ENCODE measurements around the gene PTPN22. TPM values are rescaled to one million over a fixed set of nuclear protein-coding genes. Genes with fewer than 3 reads are reported as not detected.

PTPN22 gene
- 17.0 TPM for polyA plus RNA-seq (2013)

GRCh38 chr1:113871597-113872113, at the start of gene PTPN22:
PTPN22 (minus strand) TSS chr1:113871712.
- Histone ChIP-seq H3K27ac (ENCODE audit: insufficient read depth in 1 of 2, low read depth in 1 of 2, low read length in 2 of 2, poor library complexity in 1 of 2, severe bottlenecking in 2 of 2) (peak within 1 kb of the TSS; percentile 51 to 79), H3K4me1 (ENCODE audit: control extremely low read depth in 1 of 4, control insufficient read depth in 4 of 4, insufficient read depth in 4 of 4, low read length in 3 of 4) (peaks cover 25 to 52% (median 37%) of the 10 kb centered on the region in 4 experiments), H3K9me3 (ENCODE audit: control extremely low read depth in 1 of 5, control insufficient read depth in 4 of 5, insufficient read depth in 2 of 5, low read depth in 1 of 5, low read length in 4 of 5) (no peaks in the 10 kb centered on the region), H3K27me3 (replicated peaks in 2 of 5; ENCODE audit: control insufficient read depth in 4 of 5, insufficient read depth in 5 of 5, low read length in 4 of 5) (no peaks in the 10 kb centered on the region), H3K4me3 (ENCODE audit: control insufficient read depth in 1 of 7, extremely low read depth in 1 of 7, insufficient read depth in 4 of 7, low read depth in 2 of 7, low read length in 6 of 7) (peak within 1 kb of the TSS in 6 of 7 experiments; percentile 46 to 73 (median 59)), H3K36me3 (ENCODE audit: control insufficient read depth in 4 of 4, insufficient read depth in 4 of 4, low read length in 3 of 4) (no peaks in the 10 kb centered on the region)
- peak; percentile 92 to 98 (median 96) for DNase-seq
- POLR2A ChIA-PET = no interaction called here
- WGBS (ENCODE audit: insufficient coverage) = 8% methylated on average over 2 of the region's 4 CpGs
- CTCF ChIA-PET = interaction anchor here (0.7 to 1.1 kb wide), 2 partner anchors 13 to 24 kb away, joined by 3 read pairs; no protein-coding TSS in a partner anchor

DNA sequence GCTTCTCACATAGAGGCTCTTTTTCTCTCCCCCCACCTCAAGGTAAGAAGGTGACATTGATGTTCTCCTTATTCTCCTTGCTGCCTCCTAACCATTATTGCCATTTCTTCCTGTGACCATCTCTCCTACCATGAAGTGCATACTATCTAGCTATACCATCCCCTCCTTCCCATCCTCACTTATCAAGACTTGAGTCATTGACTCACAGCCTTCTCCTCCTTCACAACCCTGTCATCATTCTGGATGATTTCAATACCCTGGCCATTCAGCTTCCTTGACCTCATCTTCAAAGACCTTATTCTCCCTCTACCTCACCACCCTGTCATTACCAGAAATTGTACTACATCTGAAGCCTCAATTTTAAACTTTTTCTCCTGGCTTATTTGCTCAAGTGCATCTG, 46.7 kb upstream of the PTPN22 start:
- Histone ChIP-seq H3K9me3 (ENCODE audit: control extremely low read depth in 1 of 5, control insufficient read depth in 4 of 5, insufficient read depth in 2 of 5, low read depth in 1 of 5, low read length in 4 of 5) (no peaks in the 10 kb centered on the region), H3K27me3 (replicated peaks in 2 of 5; ENCODE audit: control insufficient read depth in 4 of 5, insufficient read depth in 5 of 5, low read length in 4 of 5) (no peaks in the 10 kb centered on the region), H3K36me3 (ENCODE audit: control insufficient read depth in 4 of 4, insufficient read depth in 4 of 4, low read length in 3 of 4) (peaks cover 0 to 2% (median 0%) of the 10 kb centered on the region in 4 experiments), H3K4me1 (ENCODE audit: control extremely low read depth in 1 of 4, control insufficient read depth in 4 of 4, insufficient read depth in 4 of 4, low read length in 3 of 4) (peaks cover 5 to 20% (median 7%) of the 10 kb centered on the region in 4 experiments), H3K27ac (ENCODE audit: insufficient read depth in 1 of 2, low read depth in 1 of 2, low read length in 2 of 2, poor library complexity in 1 of 2, severe bottlenecking in 2 of 2) (no peak overlapping the region), H3K4me3 (ENCODE audit: control insufficient read depth in 1 of 7, extremely low read depth in 1 of 7, insufficient read depth in 4 of 7, low read depth in 2 of 7, low read length in 6 of 7) (no peak overlapping the region)
- ChIA-PET CTCF (interaction anchor here (0.8 to 1.6 kb wide), 3 partner anchors 14 to 86 kb away, joined by 4 to 5 read pairs (median 4); partner anchors contain the start of genes AP4B1 and DCLRE1B), POLR2A (no interaction called here)
- DNase-seq = no peak

- CTCF ChIA-PET = interaction anchor here (0.8 to 1.6 kb wide), 3 partner anchors 13 to 85 kb away, joined by 4 to 5 read pairs (median 4); partner anchors contain the start of genes AP4B1 and DCLRE1B
These were observed 46.0 kb upstream of the PTPN22 start for GRCh38 chr1:113917400-113918082.

GRCh38 chr1:113916974-113917373, 45.5 kb upstream of the PTPN22 start:
- H3K27ac ChIP-seq (ENCODE audit: insufficient read depth in 1 of 2, low read depth in 1 of 2, low read length in 2 of 2, poor library complexity in 1 of 2, severe bottlenecking in 2 of 2) = no peak overlapping the region
- DNase-seq = no peak
- H3K4me1 ChIP-seq (ENCODE audit: control extremely low read depth in 1 of 4, control insufficient read depth in 4 of 4, insufficient read depth in 4 of 4, low read length in 3 of 4) = peaks cover 5 to 24% (median 8%) of the 10 kb centered on the region in 4 experiments
- H3K36me3 ChIP-seq (ENCODE audit: control insufficient read depth in 4 of 4, insufficient read depth in 4 of 4, low read length in 3 of 4) = peaks cover 2 to 11% (median 3%) of the 10 kb centered on the region in 4 experiments
- POLR2A ChIA-PET = interaction anchor here (0.6 kb wide), 1 partner anchor 31 kb away, joined by 3 read pairs; no protein-coding TSS in a partner anchor
- no peaks in the 10 kb centered on the region for H3K9me3 ChIP-seq (ENCODE audit: control extremely low read depth in 1 of 5, control insufficient read depth in 4 of 5, insufficient read depth in 2 of 5, low read depth in 1 of 5, low read length in 4 of 5)
- 100% methylated on average over 3 of the region's 5 CpGs for WGBS (ENCODE audit: insufficient coverage)
- H3K27me3 ChIP-seq (replicated peaks in 2 of 5; ENCODE audit: control insufficient read depth in 4 of 5, insufficient read depth in 5 of 5, low read length in 4 of 5) = no peaks in the 10 kb centered on the region
- H3K4me3 ChIP-seq (ENCODE audit: control insufficient read depth in 1 of 7, extremely low read depth in 1 of 7, insufficient read depth in 4 of 7, low read depth in 2 of 7, low read length in 6 of 7) = no peak overlapping the region
- CTCF ChIA-PET = interaction anchor here (1.6 to 1.8 kb wide), 3 partner anchors 11 to 32 kb away, joined by 4 to 6 read pairs (median 5); partner anchors contain the start of gene HIPK1

More at GRCh38 chr1:113917400-113918082, 46.0 kb upstream of the PTPN22 start:
- Histone ChIP-seq H3K36me3 (ENCODE audit: control insufficient read depth in 4 of 4, insufficient read depth in 4 of 4, low read length in 3 of 4) (peaks cover 0 to 9% (median 0%) of the 10 kb centered on the region in 4 experiments), H3K27me3 (replicated peaks in 2 of 5; ENCODE audit: control insufficient read depth in 4 of 5, insufficient read depth in 5 of 5, low read length in 4 of 5) (no peaks in the 10 kb centered on the region), H3K4me3 (ENCODE audit: control insufficient read depth in 1 of 7, extremely low read depth in 1 of 7, insufficient read depth in 4 of 7, low read depth in 2 of 7, low read length in 6 of 7) (no peak overlapping the region), H3K9me3 (ENCODE audit: control extremely low read depth in 1 of 5, control insufficient read depth in 4 of 5, insufficient read depth in 2 of 5, low read depth in 1 of 5, low read length in 4 of 5) (no peaks in the 10 kb centered on the region), H3K27ac (ENCODE audit: insufficient read depth in 1 of 2, low read depth in 1 of 2, low read length in 2 of 2, poor library complexity in 1 of 2, severe bottlenecking in 2 of 2) (no peak overlapping the region), H3K4me1 (ENCODE audit: control extremely low read depth in 1 of 4, control insufficient read depth in 4 of 4, insufficient read depth in 4 of 4, low read length in 3 of 4) (peaks cover 5 to 24% (median 8%) of the 10 kb centered on the region in 4 experiments)
- 93% methylated on average over 2 of the region's 2 CpGs for WGBS (ENCODE audit: insufficient coverage)
- DNase-seq = no peak
- POLR2A ChIA-PET = interaction anchor here (0.6 kb wide), 1 partner anchor 31 kb away, joined by 3 read pairs; no protein-coding TSS in a partner anchor

GRCh38 chr1:113913887-113914664, 42.6 kb upstream of the PTPN22 start:
- Histone ChIP-seq H3K27me3 (replicated peaks in 2 of 5; ENCODE audit: control insufficient read depth in 4 of 5, insufficient read depth in 5 of 5, low read length in 4 of 5) (no peaks in the 10 kb centered on the region), H3K4me3 (ENCODE audit: control insufficient read depth in 1 of 7, extremely low read depth in 1 of 7, insufficient read depth in 4 of 7, low read depth in 2 of 7, low read length in 6 of 7) (no peak overlapping the region), H3K27ac (ENCODE audit: insufficient read depth in 1 of 2, low read depth in 1 of 2, low read length in 2 of 2, poor library complexity in 1 of 2, severe bottlenecking in 2 of 2) (peak overlapping the region in 1 of 2 experiments; percentile 37), H3K36me3 (ENCODE audit: control insufficient read depth in 4 of 4, insufficient read depth in 4 of 4, low read length in 3 of 4) (peaks cover 9 to 37% (median 18%) of the 10 kb centered on the region in 4 experiments), H3K9me3 (ENCODE audit: control extremely low read depth in 1 of 5, control insufficient read depth in 4 of 5, insufficient read depth in 2 of 5, low read depth in 1 of 5, low read length in 4 of 5) (no peaks in the 10 kb centered on the region), H3K4me1 (ENCODE audit: control extremely low read depth in 1 of 4, control insufficient read depth in 4 of 4, insufficient read depth in 4 of 4, low read length in 3 of 4) (peaks cover 5 to 24% (median 8%) of the 10 kb centered on the region in 4 experiments)
- DNase-seq = peak; percentile 87 to 98 (median 93)
- 0% methylated on average over 4 of the region's 5 CpGs for WGBS (ENCODE audit: insufficient coverage)
- POLR2A ChIA-PET = interaction anchor here (0.9 kb wide), 1 partner anchor 15 kb away, joined by 7 read pairs; the partner anchor contains the start of gene HIPK1
- CTCF ChIA-PET = interaction anchor here (1.3 to 2.4 kb wide), 5 partner anchors 16 to 80 kb away, joined by 4 to 22 read pairs (median 6); partner anchors contain the start of gene HIPK1

- H3K27ac ChIP-seq (ENCODE audit: insufficient read depth in 1 of 2, low read depth in 1 of 2, low read length in 2 of 2, poor library complexity in 1 of 2, severe bottlenecking in 2 of 2) = peak overlapping the region in 1 of 2 experiments; percentile 30
- H3K27me3 ChIP-seq (replicated peaks in 2 of 5; ENCODE audit: control insufficient read depth in 4 of 5, insufficient read depth in 5 of 5, low read length in 4 of 5) = no peaks in the 10 kb centered on the region
- H3K4me1 ChIP-seq (ENCODE audit: control extremely low read depth in 1 of 4, control insufficient read depth in 4 of 4, insufficient read depth in 4 of 4, low read length in 3 of 4) = peaks cover 5 to 24% (median 8%) of the 10 kb centered on the region in 4 experiments
- H3K4me3 ChIP-seq (ENCODE audit: control insufficient read depth in 1 of 7, extremely low read depth in 1 of 7, insufficient read depth in 4 of 7, low read depth in 2 of 7, low read length in 6 of 7) = no peak overlapping the region
- DNase-seq = no peak
- peaks cover 12 to 45% (median 21%) of the 10 kb centered on the region in 4 experiments for H3K36me3 ChIP-seq (ENCODE audit: control insufficient read depth in 4 of 4, insufficient read depth in 4 of 4, low read length in 3 of 4)
- H3K9me3 ChIP-seq (ENCODE audit: control extremely low read depth in 1 of 5, control insufficient read depth in 4 of 5, insufficient read depth in 2 of 5, low read depth in 1 of 5, low read length in 4 of 5) = no peaks in the 10 kb centered on the region
- POLR2A ChIA-PET = interaction anchor here (0.8 to 1.2 kb wide), 2 partner anchors 15 to 17 kb away, joined by 3 to 8 read pairs; partner anchors contain the start of gene HIPK1
- CTCF ChIA-PET = interaction anchor here (1.3 to 2.4 kb wide), 5 partner anchors 17 to 79 kb away, joined by 4 to 22 read pairs (median 6); partner anchors contain the start of gene HIPK1
- WGBS (ENCODE audit: insufficient coverage) = 100% methylated on average over 2 of the region's 3 CpGs
These were observed 41.8 kb upstream of the PTPN22 start for GRCh38 chr1:113913312-113913668.
